ENCODE results near the gene ATP8B4. TPM values are rescaled to one million over a fixed set of nuclear protein-coding genes. Genes with fewer than 3 reads are reported as not detected.
"Not testable (repeated sequence)": the region's sequence is repeated elsewhere in the genome, so short reads cannot be mapped to it uniquely, and the experiment has no call there.

The ATP8B4 gene
- total RNA-seq, 2 donors from 2014 or later: 8.3 to 55.7 TPM

GRCh38 chr15:50163719-50164410 is 44.8 kb upstream of the ATP8B4 start:
- intact Hi-C loops (cut with DNase I): no loop called here
- H3K27me3 ChIP-seq (replicated peaks; ENCODE audit: insufficient read depth): no peaks in the 10 kb centered on the region
- DNase-seq (ENCODE audit: low spot score): no peak
- H3K9me3 ChIP-seq: no peaks in the 10 kb centered on the region
- TF ChIP-seq CTCF (IDR thresholded peaks at IDR 0.05) (no peak), POLR2A (IDR thresholded peaks at IDR 0.05) (no peak), POLR2AphosphoS5 (IDR thresholded peaks at IDR 0.05) (no peak)
- no peaks in the 10 kb centered on the region for H3K36me3 ChIP-seq
- no peak overlapping the region for H3K4me3 ChIP-seq
- WGBS: 71% methylated on average over 2 of the region's 2 CpGs
- no peak overlapping the region for H3K27ac ChIP-seq
- H3K4me1 ChIP-seq (replicated peaks): no peaks in the 10 kb centered on the region

DNA sequence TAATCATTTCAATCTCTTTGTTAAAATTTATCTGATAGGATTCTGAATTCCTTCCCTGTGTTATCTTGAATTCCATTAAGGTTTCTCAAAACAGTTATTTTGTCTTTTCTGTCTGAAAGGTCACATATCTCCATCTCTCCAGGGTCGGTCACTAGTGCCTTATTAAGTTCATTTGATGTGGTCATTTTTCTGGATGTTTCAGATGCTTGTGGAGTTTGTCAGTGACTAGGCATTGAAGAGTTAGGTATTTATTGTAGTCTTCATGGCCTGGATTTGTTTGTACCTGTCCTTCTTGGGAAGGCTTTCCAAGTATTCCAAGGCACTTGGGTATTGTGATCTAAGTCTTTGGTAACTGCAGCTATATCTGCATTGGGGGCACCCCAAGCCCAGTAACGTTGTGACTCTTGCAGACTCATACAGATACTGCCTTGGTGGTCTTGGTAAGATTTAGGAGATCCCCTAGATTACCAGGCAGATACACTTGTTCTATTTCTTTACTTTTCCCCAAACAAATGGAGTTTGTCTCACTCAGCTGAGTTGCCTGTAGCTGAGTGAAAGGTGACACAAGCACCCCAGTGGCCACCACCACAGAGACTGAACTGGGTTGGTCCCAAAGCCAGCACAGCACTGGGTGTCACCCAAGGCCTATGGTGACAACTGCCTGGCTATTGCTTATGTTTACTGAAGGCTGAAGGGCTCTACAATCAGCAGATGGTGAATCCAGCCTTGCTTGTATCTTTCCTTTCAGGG is 44.1 kb upstream of the ATP8B4 start:
- intact Hi-C loops (cut with DNase I): no loop called here
- Histone ChIP-seq H3K36me3 (no peaks in the 10 kb centered on the region), H3K4me3 (no peak overlapping the region), H3K27me3 (replicated peaks; ENCODE audit: insufficient read depth) (no peaks in the 10 kb centered on the region), H3K4me1 (replicated peaks) (no peaks in the 10 kb centered on the region), H3K27ac (no peak overlapping the region), H3K9me3 (no peaks in the 10 kb centered on the region)
- no peak for DNase-seq (ENCODE audit: low spot score)
- no peak for TF ChIP-seq POLR2A (IDR thresholded peaks at IDR 0.05)
- TF ChIP-seq CTCF (IDR thresholded peaks at IDR 0.05): no peak
- TF ChIP-seq POLR2AphosphoS5 (IDR thresholded peaks at IDR 0.05): no peak
- WGBS: 70% methylated on average over 2 of the region's 2 CpGs

GRCh38 chr15:50158236-50158635 is 39.2 kb upstream of the ATP8B4 start:
- H3K27ac ChIP-seq; H3K36me3 ChIP-seq; H3K9me3 ChIP-seq; H3K4me1 ChIP-seq (replicated peaks); intact Hi-C loops (cut with DNase I); H3K4me3 ChIP-seq; DNase-seq (ENCODE audit: low spot score); H3K27me3 ChIP-seq (replicated peaks; ENCODE audit: insufficient read depth): not testable (repeated sequence)
- WGBS: 100% methylated on average over 8 of the region's 28 CpGs

GRCh38 chr15:50151476-50151875 is 32.4 kb upstream of the ATP8B4 start:
- no peaks in the 10 kb centered on the region for H3K27me3 ChIP-seq (replicated peaks; ENCODE audit: insufficient read depth)
- intact Hi-C loops (cut with DNase I): no loop called here
- no peak overlapping the region for H3K27ac ChIP-seq
- no peak for DNase-seq (ENCODE audit: low spot score)
- TF ChIP-seq CTCF (IDR thresholded peaks at IDR 0.05) (no peak), POLR2AphosphoS5 (IDR thresholded peaks at IDR 0.05) (no peak), POLR2A (IDR thresholded peaks at IDR 0.05) (no peak)
- no peak overlapping the region for H3K4me3 ChIP-seq
- no peaks in the 10 kb centered on the region for H3K9me3 ChIP-seq
- no peaks in the 10 kb centered on the region for H3K36me3 ChIP-seq
- no peaks in the 10 kb centered on the region for H3K4me1 ChIP-seq (replicated peaks)
- WGBS: 95% methylated on average over 2 of the region's 2 CpGs

DNA sequence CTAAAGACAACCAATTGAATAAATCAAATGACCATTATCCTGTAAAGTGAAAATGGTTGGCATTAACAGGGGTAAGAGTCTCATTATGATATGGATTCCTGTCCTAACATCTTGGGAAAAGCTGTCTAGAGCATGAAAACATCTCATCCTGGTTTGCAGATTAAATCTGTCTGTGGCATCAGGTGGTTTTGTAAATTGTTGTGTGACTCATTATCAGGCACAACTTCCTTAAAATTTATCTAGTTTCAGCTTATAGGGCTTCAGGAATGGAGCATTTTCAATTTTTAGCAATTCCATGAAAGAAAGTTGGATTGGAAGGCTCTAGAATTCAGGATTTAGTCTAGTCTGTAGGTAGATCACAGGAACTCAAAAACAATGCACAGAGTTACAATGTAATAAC is 31.8 kb upstream of the ATP8B4 start:
- Histone ChIP-seq H3K36me3 (no peaks in the 10 kb centered on the region), H3K27me3 (replicated peaks; ENCODE audit: insufficient read depth) (no peaks in the 10 kb centered on the region), H3K9me3 (no peaks in the 10 kb centered on the region), H3K4me1 (replicated peaks) (no peaks in the 10 kb centered on the region), H3K27ac (no peak overlapping the region), H3K4me3 (no peak overlapping the region)
- intact Hi-C loops (cut with DNase I): no loop called here
- DNase-seq (ENCODE audit: low spot score): no peak
- TF ChIP-seq POLR2A (IDR thresholded peaks at IDR 0.05): no peak
- no peak for TF ChIP-seq CTCF (IDR thresholded peaks at IDR 0.05)
- TF ChIP-seq POLR2AphosphoS5 (IDR thresholded peaks at IDR 0.05): no peak

Measured in prostate gland (tissue), 2 donors.